SIG-M5 (cell line): ENCODE measurements around the gene LTBP2.

Experiments
- DNase-seq: peaks from one replicate; lab custom pipeline; 2025; lab: John Stamatoyannopoulos, UW

LTBP2 gene

GRCh38 chr14:74507085-74507484, 105.0 kb downstream of the LTBP2 start:
- DNase-seq = no peak

- no peak for DNase-seq
Observed at GRCh38 chr14:74506411-74506851, 105.6 kb downstream of the LTBP2 start.

- no peak for DNase-seq
Observed at GRCh38 chr14:74505831-74506230, 106.2 kb downstream of the LTBP2 start.

GRCh38 chr14:74504874-74505720, 106.9 kb downstream of the LTBP2 start:
- no peak for DNase-seq

GRCh38 chr14:74504412-74504811, 107.6 kb downstream of the LTBP2 start:
- no peak for DNase-seq

GRCh38 chr14:74503938-74504335, 108.1 kb downstream of the LTBP2 start:
- no peak for DNase-seq

- no peak for DNase-seq
Observed at GRCh38 chr14:74503291-74503937, 108.6 kb downstream of the LTBP2 start.

- no peak for DNase-seq
Observed at GRCh38 chr14:74502236-74503019, 109.6 kb downstream of the LTBP2 start.

- DNase-seq = no peak
Observed at GRCh38 chr14:74501691-74502090, 110.3 kb downstream of the LTBP2 start.

GRCh38 chr14:74501135-74501614, 110.9 kb downstream of the LTBP2 start:
- DNase-seq = no peak

GRCh38 chr14:74500417-74501134, 111.5 kb downstream of the LTBP2 start:
- DNase-seq = no peak

GRCh38 chr14:74495356-74495755, 116.7 kb downstream of the LTBP2 start:
- DNase-seq = no peak

GRCh38 chr14:74493343-74494261, 118.4 kb downstream of the LTBP2 start, which contains the start of gene ISCA2:
TSS of gene ISCA2 (plus strand) at chr14:74493765. CDS start at chr14:74493775, 10 bp downstream.
- peak; percentile 88 for DNase-seq

- no peak for DNase-seq
Observed at GRCh38 chr14:74492776-74493342, 119.2 kb downstream of the LTBP2 start, which contains the start of gene NPC2. TSS of gene NPC2 (minus strand) at chr14:74493305. CDS start at chr14:74493274, 31 bp downstream.

- DNase-seq = no peak
Observed at GRCh38 chr14:74491956-74492775, 119.9 kb downstream of the LTBP2 start.

- no peak for DNase-seq
Observed at GRCh38 chr14:74490486-74490885, 121.6 kb downstream of the LTBP2 start.

- DNase-seq = no peak
Observed at GRCh38 chr14:74488786-74489397, 123.1 kb downstream of the LTBP2 start.

- no peak for DNase-seq
Observed at GRCh38 chr14:74486164-74486563, 125.9 kb downstream of the LTBP2 start.

- DNase-seq = no peak
Observed at GRCh38 chr14:74483321-74483720, 128.7 kb downstream of the LTBP2 start.
